Measurements from ENCODE around the gene MDK.
A peak's percentile ranks its signal among the peaks of the same experiment; 100 is the strongest.

MDK gene

DNA sequence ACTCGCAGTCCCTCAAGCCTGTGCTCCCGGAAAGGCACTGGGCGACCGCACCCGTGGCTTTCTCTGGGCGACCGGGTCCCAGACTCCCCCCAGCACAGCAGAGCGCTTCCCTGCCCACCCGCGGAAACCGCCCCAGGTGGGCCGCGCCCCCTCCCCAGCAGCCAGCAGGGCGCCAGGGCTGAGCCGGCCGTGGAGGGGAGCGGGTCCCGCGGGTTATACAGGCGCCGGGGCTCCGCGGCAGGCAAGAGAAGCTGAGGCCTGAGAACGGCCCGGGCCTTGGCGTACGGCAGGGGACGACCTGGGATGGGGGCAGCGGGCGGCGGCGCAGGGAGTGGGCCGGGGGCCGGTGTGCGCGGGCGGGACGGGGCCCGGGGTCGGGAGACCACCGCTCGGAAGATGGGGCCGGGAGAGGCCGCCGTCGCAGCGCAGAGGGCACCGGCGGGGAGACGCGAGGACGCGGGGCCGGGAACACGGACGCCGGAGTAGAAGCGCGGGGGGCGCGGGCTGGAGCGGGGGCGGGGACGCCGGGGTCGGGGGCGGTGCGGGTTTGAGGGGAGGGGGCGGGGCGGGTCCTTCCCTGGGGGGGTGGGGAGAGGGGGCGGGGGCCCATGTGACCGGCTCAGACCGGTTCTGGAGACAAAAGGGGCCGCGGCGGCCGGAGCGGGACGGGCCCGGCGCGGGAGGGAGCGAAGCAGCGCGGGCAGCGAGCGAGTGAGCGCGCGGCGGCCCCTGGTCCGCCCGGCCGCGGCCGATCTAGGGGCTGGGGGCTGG, at the start of gene MDK:
Gene MDK (plus strand): TSS at position 622 of the 771 bp plus-strand sequence. CDS start 389 bp downstream, outside the sequence.
- TF ChIP-seq, protein P1, sequence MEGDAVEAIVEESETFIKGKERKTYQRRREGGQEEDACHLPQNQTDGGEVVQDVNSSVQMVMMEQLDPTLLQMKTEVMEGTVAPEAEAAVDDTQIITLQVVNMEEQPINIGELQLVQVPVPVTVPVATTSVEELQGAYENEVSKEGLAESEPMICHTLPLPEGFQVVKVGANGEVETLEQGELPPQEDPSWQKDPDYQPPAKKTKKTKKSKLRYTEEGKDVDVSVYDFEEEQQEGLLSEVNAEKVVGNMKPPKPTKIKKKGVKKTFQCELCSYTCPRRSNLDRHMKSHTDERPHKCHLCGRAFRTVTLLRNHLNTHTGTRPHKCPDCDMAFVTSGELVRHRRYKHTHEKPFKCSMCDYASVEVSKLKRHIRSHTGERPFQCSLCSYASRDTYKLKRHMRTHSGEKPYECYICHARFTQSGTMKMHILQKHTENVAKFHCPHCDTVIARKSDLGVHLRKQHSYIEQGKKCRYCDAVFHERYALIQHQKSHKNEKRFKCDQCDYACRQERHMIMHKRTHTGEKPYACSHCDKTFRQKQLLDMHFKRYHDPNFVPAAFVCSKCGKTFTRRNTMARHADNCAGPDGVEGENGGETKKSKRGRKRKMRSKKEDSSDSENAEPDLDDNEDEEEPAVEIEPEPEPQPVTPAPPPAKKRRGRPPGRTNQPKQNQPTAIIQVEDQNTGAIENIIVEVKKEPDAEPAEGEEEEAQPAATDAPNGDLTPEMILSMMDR (IDR thresholded peaks at IDR 0.05; ENCODE audit: extremely low read depth, missing control alignments) = no peak
- peak; percentile 70 for DNase-seq (ENCODE audit: low spot score)

- TF ChIP-seq, protein P1 (IDR thresholded peaks at IDR 0.05; ENCODE audit: extremely low read depth, missing control alignments) = no peak
- no peak for DNase-seq (ENCODE audit: low spot score)
These were observed 49.3 kb upstream of the MDK start for GRCh38 chr11:46332093-46332567.

DNA sequence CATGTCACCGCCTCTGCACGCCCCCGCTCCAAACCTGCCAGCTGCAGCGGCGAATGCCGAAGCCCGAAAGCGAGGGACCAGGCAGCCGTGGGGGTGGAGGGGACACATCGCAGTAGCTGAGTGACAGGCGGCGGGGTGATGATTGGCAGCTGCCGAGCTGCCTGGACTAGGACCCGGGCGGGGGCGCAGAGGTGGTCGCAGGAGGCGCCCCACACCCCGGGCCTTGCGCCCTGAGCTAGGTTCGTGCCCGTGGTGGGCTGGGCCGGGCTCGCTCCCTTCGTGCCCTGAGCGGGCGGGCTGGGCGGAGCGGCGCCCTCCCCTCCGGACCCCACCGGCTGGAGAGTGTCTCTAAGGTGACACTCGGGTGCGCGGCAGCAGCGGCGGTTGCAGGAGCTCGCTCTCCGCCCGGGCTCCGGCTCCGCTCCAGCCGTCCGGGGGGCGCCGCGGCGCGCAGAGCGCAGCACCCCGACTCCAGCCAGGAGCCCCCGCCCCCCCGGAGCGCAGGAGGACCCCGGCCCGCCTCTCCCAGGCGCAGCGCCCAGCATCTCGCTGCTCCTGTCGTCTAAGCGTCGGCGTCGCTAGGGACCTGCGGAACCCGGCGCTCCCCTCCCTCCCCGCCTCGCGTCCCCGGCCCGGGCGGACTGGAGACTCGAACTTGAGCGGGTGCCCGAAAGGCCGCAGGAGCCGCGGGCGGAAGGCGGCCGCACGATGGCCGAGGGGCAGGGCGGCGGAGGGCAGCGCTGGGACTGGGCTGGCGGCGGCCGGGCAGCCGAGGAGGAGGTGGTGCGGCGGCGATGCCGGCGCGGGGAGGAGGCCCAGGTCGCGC, 48.7 kb upstream of the MDK start:
- TF ChIP-seq, protein P1 (IDR thresholded peaks at IDR 0.05; ENCODE audit: extremely low read depth, missing control alignments) = no peak
- DNase-seq (ENCODE audit: low spot score) = peak; percentile 49

- DNase-seq (ENCODE audit: low spot score) = no peak
- TF ChIP-seq, protein P1 (IDR thresholded peaks at IDR 0.05; ENCODE audit: extremely low read depth, missing control alignments) = no peak
These were observed 48.0 kb upstream of the MDK start for GRCh38 chr11:46333394-46333947.

DNA sequence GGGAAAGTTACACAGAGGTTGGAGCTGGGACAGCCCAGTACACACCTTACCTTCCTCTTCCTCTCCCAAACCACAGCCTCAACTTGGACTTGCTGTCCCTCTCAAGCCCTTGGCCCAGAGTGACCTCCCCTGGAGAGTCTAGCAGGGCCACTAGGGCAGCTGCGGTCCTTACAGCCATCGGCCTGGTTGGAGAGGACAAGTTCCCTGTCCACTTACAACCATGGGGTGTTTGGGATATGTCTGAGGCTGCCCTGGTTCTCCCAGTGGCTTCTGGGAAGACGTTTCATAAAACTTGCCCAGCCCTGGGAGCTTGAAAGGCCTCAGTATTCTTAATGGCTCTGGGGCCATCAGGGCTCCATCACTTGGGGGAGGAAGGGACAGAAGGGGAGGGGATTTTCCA, 47.3 kb upstream of the MDK start:
- TF ChIP-seq, protein P1 (IDR thresholded peaks at IDR 0.05; ENCODE audit: extremely low read depth, missing control alignments) = no peak
- no peak for DNase-seq (ENCODE audit: low spot score)

- TF ChIP-seq, protein P1 (IDR thresholded peaks at IDR 0.05; ENCODE audit: extremely low read depth, missing control alignments) = no peak
- no peak for DNase-seq (ENCODE audit: low spot score)
These were observed 46.2 kb upstream of the MDK start for GRCh38 chr11:46335271-46335670.
